Measurements from ENCODE around the gene AKT2.

- TF ChIP-seq CTCF (IDR thresholded peaks at IDR 0.05; ENCODE audit: poor library complexity, severe bottlenecking) (no peak), EZH2 (IDR thresholded peaks at IDR 0.05; ENCODE audit: borderline replicate concordance, insufficient read depth, low read length, poor library complexity, severe bottlenecking) (no peak), TAF1 (IDR thresholded peaks at IDR 0.05; ENCODE audit: low read depth) (no peak)
These were observed 50.5 kb downstream of the AKT2 start for GRCh38 chr19:40234429-40235237.

Measured in neural cell (in vitro differentiated cells).